DMS153 treated with DMSO at 0.1 percent for 48 hours (cell line): ENCODE data around the gene TMTC1.
A peak's percentile ranks its signal among the peaks of the same experiment; 100 is the strongest.

Experiments
- DNase-seq: peaks from one replicate; lab custom pipeline; 2025; ENCODE audit not compliant: unreplicated experiment; lab: John Stamatoyannopoulos, UW

The TMTC1 gene

DNA sequence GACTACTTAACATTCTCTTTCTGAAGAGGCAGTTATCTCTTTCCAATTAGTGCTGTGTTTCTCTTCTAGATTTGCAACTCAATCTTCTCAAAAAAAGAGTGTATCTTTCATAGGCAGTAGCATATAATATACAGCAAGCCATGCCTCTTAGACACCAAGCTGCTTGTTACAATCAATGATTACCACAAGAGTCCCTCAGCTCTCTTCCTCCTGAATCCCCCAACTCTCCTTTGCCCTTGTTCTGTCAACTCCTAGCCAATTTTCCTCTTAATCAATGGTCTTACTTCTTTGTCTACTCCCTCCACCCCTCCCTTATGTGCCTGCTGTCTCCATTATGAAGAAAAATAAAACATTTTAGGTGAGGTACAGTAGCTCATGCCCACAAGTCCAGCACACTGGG is 2.6 kb downstream of the TMTC1 start:
- DNase-seq = no peak

DNA sequence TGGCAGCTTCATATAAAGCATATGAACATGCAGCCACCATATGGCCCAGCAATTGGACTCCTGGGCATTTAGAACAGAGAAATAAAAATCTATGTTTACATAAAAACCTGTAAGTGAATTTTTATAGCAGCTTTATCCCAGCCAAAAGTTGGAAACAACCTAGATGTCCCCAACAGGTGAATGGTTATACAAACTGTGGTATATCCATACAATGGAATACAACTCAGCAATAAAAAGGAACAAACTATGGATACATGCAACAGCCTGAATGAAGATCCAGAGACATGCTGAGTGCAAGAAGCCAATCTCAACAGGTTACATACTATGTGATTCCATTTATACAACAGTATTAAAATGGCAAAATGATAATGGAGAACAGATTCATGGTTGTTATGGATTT is 3.7 kb downstream of the TMTC1 start:
- DNase-seq = no peak

DNA sequence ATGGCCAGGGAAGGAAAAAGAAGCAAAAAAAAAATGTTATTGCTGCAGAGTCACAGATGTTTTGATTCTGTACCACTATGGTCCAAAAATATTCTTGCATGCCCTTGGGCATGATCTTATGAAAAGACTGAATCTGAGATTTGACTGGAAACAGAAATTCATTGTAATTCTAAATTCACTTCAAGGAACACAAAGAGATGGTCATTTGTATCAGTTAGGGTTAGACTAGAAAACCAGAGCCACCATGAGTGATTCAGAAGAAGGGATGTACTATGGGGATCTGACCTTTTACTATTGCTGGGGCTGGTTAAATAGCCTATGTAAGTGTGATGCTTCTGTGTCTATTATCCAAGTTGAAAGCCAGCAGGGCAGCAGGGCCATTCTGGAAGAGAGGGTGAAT is 5.2 kb downstream of the TMTC1 start:
- no peak for DNase-seq

DNA sequence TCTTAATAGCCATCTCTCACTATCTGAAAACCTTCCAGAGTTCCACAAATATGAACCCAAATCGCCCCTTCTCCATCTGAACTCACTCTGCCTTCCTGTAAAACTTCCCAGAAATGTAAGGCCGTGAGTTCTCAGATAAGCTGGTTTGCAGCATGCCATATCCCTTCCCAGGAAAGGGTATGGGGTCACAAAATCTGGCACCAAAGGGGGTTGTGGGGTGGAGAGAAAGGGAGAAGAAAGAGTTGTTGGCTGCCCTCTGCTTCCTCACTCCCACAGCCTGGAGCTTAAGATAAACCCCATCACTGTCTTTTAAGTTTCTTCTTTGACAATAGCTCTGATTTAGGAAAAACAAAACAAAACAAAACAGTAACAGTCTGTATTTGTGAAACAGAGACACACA is 10.7 kb downstream of the TMTC1 start:
- no peak for DNase-seq

DNA sequence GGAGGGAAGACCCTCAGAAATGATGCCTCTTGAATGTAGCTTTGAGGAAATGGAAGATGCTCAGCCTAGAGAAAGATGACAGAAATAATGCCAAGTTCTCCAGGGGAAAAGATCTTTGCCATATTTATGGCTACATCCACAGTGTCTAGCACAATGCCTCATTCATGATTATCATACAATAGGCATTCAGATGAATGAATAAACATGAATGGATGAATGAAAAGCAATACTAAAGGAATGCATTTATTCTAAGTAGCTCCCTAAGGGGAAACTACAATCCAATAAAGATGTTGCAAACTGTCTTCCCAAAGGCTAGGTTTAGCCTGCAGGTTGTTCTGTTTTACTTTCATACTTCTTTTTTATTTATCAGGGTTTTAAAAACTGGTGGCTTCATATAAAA is 12.0 kb downstream of the TMTC1 start:
- no peak for DNase-seq

DNA sequence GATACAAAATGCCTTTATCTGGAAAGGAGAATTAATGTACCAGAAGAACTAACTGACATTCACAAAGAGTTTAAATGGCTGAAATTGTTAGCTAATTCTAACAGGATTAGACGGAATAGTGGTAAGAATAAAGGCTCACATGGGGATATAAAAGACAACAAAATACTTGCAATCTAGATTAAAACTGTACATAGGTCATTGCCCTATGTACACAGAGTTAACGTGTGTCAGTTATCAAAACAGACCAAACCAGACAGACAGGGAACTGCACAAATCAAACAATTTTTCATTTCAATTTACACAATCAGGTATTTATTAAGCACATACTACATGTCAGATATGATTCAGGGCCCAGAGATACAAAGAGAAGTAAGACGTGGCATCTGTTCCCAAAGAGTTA is 12.6 kb downstream of the TMTC1 start:
- no peak for DNase-seq

DNA sequence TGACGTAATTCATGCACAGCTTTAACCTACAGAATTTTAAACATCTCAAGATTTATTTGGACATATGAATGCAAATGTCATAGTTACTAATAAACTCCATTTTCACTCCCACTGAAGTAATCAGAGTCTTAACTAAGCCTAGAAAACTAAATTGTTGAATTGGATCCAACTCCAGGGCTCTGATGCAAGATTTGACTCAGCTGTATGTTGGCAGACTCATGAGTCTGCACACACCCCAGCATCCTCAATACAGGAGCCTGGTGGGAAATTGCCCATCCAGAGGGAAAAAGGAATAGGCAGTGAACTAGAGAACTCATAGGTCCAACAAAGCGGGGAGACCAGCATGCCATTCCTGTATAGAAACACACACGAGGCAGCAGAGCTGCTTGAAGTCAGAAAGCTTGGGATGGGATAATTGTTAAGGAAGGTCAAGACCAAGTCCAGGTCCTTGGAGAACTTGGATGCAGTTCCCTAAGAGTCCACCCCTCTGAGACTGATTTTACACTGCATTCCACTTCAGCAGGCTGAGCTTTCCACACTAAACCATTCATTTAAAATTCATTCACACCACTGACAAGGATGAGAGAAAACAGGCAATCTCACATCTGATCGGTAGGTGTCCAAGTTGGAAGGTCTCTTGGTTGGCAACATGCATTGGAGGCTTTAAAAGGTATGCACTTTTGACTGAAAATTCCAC is 14.4 kb downstream of the TMTC1 start:
- no peak for DNase-seq

DNA sequence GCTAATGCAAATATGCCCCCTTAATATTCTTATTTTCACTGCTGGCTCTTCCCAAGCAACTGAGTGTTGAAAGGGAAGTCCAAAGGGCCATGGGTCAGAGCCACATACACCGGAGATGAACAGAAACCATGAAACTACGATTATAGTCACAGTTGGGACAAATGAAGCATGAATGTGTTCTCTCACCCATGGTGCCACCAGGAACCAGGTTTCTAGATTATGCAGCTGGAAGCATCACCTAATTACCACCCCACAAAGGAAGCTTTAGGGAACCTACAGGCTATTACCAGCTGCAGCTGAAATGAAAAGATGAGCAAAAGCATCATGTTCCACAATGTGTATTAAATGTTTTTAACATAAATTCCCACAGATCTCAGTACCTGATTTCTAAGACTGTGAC is 15.4 kb downstream of the TMTC1 start:
- DNase-seq = no peak

DNA sequence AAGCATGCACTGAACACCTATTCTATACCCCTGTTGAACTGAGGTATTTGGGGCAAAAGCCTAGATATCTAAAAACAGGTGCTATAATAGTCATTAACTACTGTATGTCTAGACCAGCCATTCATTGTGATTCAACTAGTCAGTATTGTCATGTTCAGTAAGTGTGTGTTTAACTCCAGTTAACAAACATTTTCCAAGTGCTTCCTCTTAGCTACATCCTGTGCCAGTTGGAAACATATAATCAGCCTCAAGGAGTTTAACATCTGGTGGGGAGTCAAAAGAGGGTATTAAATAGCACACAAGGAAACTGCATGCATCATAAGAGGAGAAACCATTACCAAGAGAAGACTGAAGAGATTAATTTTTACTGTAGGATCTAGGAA is 20.4 kb downstream of the TMTC1 start:
- peak; percentile 73 for DNase-seq

DNA sequence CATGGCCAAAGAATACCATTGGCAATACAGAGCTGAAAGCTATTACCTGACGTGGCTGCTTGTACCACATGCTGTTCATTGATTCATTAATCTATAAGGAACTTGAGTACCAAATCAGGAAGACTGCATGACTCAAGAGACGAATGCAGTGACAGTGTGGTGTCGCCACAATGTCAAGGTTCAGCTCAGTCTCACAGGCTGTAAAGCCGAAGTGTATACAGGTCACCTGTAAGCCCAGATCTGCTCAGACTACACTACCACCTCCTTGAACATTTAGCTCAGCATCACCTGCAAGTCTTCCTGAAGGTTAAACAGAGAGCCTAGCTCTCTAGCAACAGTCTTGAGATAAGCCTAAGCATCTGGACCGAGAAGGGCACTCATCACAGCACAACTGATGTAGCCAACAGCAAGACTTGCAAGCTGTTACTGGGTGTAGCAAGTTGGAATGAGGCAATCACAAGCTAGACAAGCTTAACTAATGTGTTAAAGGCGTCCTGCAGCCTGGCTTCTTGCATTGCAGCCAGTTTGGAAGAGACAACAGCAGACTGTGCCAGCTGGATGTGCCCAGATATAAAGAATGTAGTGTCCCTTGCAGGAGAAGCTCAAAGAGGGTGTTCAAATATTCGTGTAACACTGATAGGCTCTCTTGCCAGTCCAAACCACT is 21.0 kb downstream of the TMTC1 start:
- no peak for DNase-seq

DNA sequence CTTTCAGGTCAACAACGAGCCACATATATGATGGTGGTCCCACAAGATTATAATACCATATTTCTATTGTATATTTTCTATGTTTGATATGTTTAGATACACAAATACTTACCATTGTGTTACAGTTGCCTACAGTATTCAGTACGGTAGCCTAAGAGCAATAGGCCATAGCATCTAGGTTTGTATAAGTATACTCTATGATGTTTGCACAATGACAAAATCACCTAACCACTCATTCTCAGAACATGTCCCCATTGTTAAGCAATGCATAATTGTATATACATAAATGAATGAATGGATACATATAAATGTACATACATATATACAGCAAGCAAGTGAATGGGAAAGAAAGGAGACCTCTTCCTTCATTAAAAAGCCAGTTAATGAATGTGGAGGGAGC is 23.8 kb downstream of the TMTC1 start:
- no peak for DNase-seq

DNA sequence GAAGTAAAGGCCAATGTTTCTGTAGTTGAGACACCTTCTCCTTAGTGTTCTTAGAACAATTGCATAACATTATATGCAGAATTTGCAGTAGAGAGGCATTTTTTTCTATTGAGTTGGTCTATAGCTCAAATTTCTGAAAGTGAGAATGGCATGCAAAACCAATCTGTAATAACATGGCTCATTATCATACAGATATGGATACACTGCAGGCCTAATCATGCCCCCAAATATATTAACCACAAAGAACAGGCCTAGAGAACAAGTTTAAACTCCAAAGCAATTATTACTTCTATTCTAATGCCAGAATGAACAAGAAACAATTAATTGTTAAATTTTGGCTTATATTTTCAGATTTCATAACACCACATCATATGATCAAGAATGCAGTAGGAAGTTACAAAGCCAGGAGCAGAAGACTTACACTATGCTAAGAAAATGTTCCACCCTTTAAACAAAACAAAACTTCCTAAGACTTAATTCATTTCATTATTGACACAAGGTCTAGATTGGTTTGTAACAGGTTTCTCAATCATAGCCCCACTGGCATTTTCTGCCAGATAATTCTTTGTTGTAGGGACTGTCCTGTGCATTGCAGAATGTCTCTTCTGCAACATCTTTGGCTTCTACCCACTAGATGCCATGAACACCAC is 26.9 kb downstream of the TMTC1 start:
- DNase-seq = no peak

DNA sequence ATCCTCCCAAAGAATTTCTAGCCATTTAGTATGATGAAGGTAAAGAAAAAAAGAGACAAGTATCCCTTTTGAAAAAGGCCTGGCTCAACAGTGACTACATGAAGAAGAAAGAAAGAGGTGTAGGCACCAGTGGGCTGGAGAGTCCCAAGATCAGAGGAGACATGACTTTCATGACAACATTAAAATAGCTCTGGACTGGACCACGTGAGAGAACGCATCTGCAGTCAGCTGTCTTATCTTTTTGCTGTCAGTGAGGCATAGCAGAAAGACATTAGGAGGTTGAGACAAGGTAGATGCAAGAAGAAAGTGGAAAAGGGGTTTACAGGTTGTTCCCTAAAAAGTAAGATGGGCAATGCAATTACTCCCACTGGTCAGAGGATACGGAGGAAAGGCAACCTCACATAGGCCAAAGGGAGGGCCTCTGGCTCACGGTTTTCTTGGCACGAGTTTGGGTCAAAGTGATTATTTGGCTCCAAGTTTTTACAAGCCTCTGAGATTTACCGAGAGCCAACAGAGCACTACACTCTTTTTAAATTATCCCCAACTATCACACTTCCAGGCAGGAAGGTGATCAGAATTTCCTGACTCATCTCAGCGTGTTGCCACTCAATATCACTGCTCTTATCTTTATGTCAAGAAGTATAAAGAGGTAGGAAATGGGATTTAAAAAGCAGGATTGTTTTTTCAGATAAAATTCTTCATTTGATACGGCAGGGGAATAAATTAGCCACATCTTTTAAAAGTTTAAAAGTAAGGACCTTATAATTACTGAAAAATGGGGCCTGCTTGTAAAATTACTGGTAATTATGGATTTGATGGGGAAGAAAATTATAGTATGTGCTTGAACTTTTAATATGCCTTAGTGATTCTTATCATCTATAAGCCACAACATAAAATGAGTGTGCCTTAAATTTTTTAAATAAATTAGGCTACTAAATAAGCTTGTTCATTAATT is 29.2 kb downstream of the TMTC1 start:
- no peak for DNase-seq

DNA sequence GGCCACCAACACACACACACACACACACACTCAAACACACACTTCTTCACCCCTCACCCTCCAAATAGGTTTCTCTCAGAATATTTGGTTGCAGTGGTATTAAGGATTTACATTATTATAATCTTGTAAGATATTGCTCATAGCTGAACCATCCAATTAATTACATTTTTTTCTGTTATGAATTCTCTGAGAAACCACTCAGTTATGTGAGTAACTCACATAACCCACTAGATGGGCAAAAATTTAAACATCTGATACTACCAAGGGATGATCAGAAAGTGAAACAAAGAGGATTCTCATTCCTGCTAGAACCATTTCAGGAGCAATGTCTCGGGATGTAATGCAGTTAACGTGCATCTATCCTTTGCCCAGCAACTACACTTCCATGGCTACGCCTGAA is 31.6 kb downstream of the TMTC1 start:
- no peak for DNase-seq

DNA sequence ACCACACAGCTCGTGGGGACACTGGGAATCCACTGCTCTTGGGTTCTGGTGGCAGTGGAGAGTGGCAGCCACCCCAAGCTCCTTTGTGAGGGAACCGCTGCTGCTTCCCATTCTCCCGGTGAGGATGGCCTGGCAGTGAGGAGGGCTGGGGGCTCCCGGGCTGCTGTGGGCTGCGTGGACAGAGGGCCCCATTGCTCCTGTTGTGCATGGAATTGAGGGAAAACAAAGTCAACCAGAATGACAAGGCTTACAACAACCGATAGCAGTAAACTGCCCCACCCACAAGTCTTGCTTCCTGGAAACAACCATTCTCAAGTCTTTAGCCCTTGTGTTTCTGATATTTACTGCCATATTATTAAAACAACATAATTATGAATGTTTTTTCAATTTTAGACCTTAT is 32.1 kb downstream of the TMTC1 start:
- DNase-seq = no peak

DNA sequence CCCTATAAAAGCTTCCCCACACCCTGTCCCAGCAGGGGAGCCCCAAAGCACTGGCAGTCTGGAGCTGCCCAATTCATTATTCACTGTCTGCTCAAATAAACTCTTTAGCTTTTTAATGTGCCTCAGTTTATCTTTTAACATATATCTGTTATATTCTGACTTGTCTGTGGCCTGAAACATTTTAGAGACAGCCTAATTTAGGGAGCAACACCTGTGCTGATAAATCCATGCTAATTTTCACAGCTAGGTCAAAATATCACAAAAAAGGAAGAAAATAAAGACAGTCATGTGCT is 32.9 kb downstream of the TMTC1 start:
- no peak for DNase-seq

DNA sequence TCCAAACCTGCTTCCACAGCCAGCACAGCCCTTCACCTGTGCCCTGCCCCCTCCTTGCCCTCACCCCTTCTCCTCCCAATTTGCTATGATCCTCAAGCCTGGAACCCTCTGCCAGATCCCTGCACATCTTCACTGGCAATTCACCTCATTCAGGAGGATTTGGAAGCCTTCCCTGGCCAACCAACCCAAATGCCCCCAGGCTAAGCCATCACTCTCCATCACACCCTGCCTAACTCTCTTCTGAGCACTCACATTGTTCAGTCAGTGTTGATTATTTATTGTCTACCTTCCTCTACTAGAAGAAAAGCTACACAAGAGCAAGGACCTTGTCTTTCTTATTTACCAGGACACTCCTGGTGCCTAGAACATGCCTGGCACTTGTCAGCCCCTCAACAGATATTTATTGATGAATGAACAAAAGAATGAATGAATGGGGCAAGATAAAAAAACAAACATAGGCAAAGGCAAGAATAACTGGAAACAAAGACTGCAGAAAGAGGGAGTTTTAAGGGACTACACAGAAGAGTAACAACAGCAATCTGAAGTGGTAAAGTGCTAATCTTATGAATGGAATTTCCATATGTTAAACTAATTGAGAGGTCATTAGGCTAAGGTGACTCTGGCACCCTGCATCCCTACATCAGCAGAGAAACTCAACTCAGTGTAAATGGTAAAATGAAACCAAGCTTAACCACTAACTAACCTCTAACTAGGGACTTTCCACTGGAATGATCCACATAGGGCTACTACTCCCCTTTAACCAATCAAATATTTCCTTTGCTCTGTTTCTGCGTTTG is 33.4 kb downstream of the TMTC1 start:
- no peak for DNase-seq

DNA sequence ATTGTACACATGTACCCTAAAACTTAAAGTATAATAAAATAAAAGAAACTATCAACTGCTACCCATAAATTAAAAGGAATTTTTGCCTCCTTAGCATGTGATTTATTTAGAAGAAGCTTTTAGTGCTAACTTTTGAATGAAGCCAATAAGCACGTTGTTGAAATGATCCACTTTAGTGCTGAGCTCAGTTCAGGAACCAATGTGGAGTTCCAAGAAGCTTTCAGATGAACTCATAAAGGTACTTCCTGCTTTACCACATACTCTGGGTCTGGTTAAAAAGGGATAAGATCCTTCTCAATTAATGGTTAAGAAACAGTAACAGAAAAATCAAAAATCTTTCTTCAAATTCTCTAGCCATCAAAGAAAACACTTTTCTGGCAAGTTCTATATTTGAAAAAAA is 39.4 kb downstream of the TMTC1 start:
- DNase-seq = no peak

DNA sequence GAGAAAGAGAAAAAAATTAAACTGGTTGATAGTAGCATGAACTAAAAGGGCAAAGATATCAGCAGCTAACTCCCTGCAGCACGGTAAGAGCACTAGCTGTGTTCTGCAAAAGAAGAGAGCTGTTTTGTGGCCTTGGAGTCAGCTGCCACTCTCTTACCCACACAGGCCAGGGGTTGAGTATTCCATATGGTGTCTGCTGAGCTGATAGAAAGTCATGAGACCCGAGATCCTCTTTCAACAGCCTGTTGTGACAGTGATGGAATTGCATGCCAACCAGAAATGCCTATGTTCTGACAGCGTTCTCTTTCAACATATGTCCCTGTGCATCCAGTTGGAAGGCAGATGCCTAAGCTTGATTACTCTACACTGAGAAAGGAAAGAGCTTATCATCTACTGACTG is 39.9 kb downstream of the TMTC1 start:
- DNase-seq = no peak

DNA sequence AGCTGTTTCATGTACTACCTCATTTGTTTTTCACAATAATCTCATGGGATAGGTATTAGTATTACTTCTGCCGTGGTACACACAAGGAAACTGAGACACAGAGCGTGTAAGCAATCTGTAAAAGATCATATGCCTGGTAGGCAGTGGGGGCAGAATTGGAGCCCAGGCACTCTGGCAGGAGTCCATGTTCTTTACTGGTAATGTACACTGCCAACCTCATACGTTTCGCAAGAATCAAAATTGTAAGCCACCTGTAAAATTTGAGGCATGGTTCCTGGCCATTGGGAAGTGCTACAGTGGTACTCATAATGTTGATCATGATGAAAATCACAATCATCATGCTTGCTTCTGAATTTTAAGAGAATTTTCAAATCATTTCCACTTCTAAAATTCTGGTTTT is 40.7 kb downstream of the TMTC1 start:
- no peak for DNase-seq

DNA sequence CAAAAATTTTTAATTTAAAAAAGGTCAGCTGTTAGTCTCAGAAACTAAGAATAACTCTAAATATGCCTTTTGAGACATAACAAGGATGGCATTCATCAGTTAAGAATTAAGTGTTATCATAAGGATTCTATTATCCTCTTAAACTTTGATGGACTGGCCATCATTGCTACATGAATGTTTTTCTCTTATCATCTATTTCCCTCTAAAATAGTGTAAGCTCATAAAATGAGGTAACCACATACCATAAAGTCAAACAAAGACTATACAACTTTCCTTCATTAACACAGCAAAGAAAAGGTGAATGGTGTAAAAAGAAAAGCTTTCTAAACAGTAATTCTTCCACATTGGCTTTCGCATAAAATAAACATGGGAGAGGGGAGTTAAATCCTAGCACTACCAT is 41.1 kb downstream of the TMTC1 start:
- no peak for DNase-seq
